ENCODE results near the gene SH3GL1. TPM values are rescaled to one million over a fixed set of nuclear protein-coding genes. Genes with fewer than 3 reads are reported as not detected.

SH3GL1 gene
- polyA plus RNA-seq, 1 experiment, result 40.2 TPM

DNA sequence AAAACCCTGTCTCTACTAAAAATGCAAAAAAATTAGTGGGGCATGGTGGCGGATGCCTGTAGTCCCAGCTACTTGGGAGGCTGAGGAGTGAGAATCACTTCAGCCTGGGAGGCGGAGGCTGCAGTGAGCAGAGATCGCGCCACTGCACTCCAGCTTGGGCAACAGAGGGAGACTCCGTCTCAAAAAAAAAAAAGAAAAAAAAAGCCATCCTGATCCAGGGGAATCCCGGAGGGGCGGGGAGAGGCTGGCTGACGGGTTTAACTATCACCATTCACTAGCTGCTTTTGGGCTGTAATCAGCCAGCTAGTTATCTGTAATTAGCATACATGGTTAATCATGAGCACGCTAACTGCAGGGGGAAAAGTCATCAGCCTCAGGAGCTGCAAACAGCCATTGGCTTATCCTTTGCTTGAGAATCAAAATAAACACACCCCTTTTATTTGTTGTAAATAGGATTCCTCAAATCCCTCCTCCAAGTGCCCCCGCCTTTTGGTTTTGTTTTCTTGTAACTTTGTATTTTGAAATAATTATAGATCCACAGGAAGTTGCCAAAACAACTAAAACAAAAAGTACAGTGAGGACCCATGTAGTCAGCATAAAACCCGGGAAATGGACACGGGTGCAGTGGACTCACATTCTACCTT is 86.4 kb downstream of the SH3GL1 start:
- Histone ChIP-seq H3K27me3 (ENCODE audit: control insufficient read depth, insufficient read depth, low read length) (no peaks in the 10 kb centered on the region), H3K9me3 (ENCODE audit: control insufficient read depth, insufficient read depth, low read length) (peaks cover 13% of the 10 kb centered on the region), H3K4me3 (ENCODE audit: low read depth, low read length) (no peak overlapping the region), H3K27ac (ENCODE audit: low read depth, low read length) (no peak overlapping the region)
- ChIA-PET POLR2A (no interaction called here), CTCF (no interaction called here)
- no peak for DNase-seq (ENCODE audit: low read depth, low spot score)
- no peak for TF ChIP-seq CTCF (IDR thresholded peaks at IDR 0.05; ENCODE audit: low read depth, low read length)

Small RNA genes lying within 50 kb of the gene (small RNA-seq; reads per million reads assigned to genes)
- not detected for gene MIR4746 (ENCODE audit: insufficient read length, low read depth)

Other genes starting within 250 kb of the SH3GL1 start
- gene CREB3L3, start 246.9 kb downstream of the SH3GL1 start, polyA plus RNA-seq (2011; rRNA removed), result not detected in 2 replicates
- gene SIRT6, start 218.0 kb downstream of the SH3GL1 start, polyA plus RNA-seq (2011; rRNA removed), result 12.6 and 16.0 TPM in 2 replicates
- gene ANKRD24, start 217.9 kb downstream of the SH3GL1 start, polyA plus RNA-seq (2011; rRNA removed), result 0.10 and 0.11 TPM in 2 replicates
- 1.1 and 1.3 TPM in 2 replicates for gene EBI3, start 171.0 kb downstream of the SH3GL1 start, polyA plus RNA-seq (2011; rRNA removed)
- 10.2 and 13.0 TPM in 2 replicates for gene YJU2, start 153.5 kb downstream of the SH3GL1 start, polyA plus RNA-seq (2011; rRNA removed)
- not detected in 2 replicates for gene SHD, start 121.3 kb downstream of the SH3GL1 start, polyA plus RNA-seq (2011; rRNA removed)
- not detected in 2 replicates for gene TMIGD2, start 98.2 kb downstream of the SH3GL1 start, polyA plus RNA-seq (2011; rRNA removed)
- gene FSD1, start 95.9 kb downstream of the SH3GL1 start, polyA plus RNA-seq (2011; rRNA removed), result 6.8 and 8.9 TPM in 2 replicates
- 5.3 and 7.4 TPM in 2 replicates for gene STAP2, start 61.7 kb downstream of the SH3GL1 start, polyA plus RNA-seq (2011; rRNA removed)
- 5.1 and 6.5 TPM in 2 replicates for gene MPND, start 57.0 kb downstream of the SH3GL1 start, polyA plus RNA-seq (2011; rRNA removed)
- gene CHAF1A, start 2.1 kb upstream of the SH3GL1 start, polyA plus RNA-seq (2011; rRNA removed), result 5.0 and 6.0 TPM in 2 replicates
- 45.2 and 58.3 TPM in 2 replicates for gene UBXN6, start 57.2 kb upstream of the SH3GL1 start, polyA plus RNA-seq (2011; rRNA removed)
- 23.5 and 28.2 TPM in 2 replicates for gene HDGFL2, start 71.8 kb upstream of the SH3GL1 start, polyA plus RNA-seq (2011; rRNA removed)
- gene PLIN4, start 117.9 kb upstream of the SH3GL1 start, polyA plus RNA-seq (2011; rRNA removed), result 0.07 and 0.11 TPM in 2 replicates
- not detected in 2 replicates for gene PLIN5, start 134.7 kb upstream of the SH3GL1 start, polyA plus RNA-seq (2011; rRNA removed)
- gene LRG1, start 139.5 kb upstream of the SH3GL1 start, polyA plus RNA-seq (2011; rRNA removed), result 0.05 and 0.07 TPM in 2 replicates
- 0.66 and 1.1 TPM in 2 replicates for gene SEMA6B, start 159.1 kb upstream of the SH3GL1 start, polyA plus RNA-seq (2011; rRNA removed)
- gene TNFAIP8L1, start 239.0 kb upstream of the SH3GL1 start, polyA plus RNA-seq (2011; rRNA removed), result 4.1 and 4.7 TPM in 2 replicates

All from AG04450 (cell line).